Liver (tissue), 3 donors: ENCODE measurements around the gene PARM1.

ENCODE experiments used
- FOXA1 ChIP-seq: IDR thresholded peaks from 2 replicates; pipeline ENCODE4 v1.6.1; 2016; ENCODE audit warnings: antibody characterized with exemption
- NR2F2 ChIP-seq: IDR thresholded peaks from 2 replicates; pipeline ENCODE4 v1.6.1; 2016; ENCODE audit warnings: antibody characterized with exemption
- SP1 ChIP-seq: IDR thresholded peaks from 2 replicates; pipeline ENCODE4 v1.6.1; 2018; ENCODE audit warnings: antibody characterized with exemption, mild to moderate bottlenecking
- TAF1 ChIP-seq: conservative IDR thresholded peaks from 2 replicates; pipeline ENCODE4 v1.6.1; 2016; ENCODE audit warnings: antibody characterized with exemption, mild to moderate bottlenecking
- TF ChIP-seq, protein P1 (sequence below): fragments of 150-350 bp; IDR thresholded peaks from 2 replicates; pipeline ENCODE4 v1.5.1; 2017; ENCODE audit warnings: improper control_type of control experiment, low read depth, low read length; ENCODE audit not compliant: missing input control
- donor health status: healthy.
- donor health status: healthy.

DNA sequence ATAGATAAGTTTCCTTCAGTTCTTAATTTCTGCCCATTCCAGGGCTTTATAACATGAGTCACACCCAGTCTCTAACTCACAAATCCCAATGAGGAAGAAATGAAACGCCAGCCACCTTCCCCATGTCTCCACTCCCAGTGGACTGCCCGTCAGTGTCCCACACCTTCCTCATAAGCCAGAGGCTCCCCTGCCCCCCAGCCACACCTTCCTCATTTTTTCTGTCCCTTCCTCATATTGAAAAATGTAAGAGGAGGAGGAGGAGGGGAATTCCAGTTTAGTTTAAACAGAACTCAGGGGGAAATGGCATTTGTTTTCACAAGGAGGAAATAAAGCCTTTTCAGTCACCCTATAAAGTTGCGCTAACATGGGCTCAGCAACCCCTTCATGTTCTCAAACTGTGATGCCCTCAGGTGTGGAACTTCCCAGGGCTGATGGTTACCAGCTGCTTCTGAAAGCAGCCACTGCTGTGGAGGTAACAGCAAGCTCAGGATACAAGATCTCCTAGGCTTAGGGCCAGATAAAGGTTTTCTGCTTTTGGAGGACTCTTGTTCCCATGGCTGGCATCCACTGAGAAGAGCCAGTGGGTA is 97.8 kb downstream of the PARM1 start:
- TF ChIP-seq NR2F2: no peak
- TF ChIP-seq TAF1: no peak
- TF ChIP-seq, protein P1, sequence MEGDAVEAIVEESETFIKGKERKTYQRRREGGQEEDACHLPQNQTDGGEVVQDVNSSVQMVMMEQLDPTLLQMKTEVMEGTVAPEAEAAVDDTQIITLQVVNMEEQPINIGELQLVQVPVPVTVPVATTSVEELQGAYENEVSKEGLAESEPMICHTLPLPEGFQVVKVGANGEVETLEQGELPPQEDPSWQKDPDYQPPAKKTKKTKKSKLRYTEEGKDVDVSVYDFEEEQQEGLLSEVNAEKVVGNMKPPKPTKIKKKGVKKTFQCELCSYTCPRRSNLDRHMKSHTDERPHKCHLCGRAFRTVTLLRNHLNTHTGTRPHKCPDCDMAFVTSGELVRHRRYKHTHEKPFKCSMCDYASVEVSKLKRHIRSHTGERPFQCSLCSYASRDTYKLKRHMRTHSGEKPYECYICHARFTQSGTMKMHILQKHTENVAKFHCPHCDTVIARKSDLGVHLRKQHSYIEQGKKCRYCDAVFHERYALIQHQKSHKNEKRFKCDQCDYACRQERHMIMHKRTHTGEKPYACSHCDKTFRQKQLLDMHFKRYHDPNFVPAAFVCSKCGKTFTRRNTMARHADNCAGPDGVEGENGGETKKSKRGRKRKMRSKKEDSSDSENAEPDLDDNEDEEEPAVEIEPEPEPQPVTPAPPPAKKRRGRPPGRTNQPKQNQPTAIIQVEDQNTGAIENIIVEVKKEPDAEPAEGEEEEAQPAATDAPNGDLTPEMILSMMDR: no peak
- TF ChIP-seq SP1: no peak
- no peak for TF ChIP-seq FOXA1
